ENCODE results near the gene TAOK3.

The TAOK3 gene

GRCh38 chr12:118237052-118237665 lies 135.5 kb downstream of the TAOK3 start:
- Histone ChIP-seq H3K4me3 (ENCODE audit: low read length in 2 of 2) (no peak overlapping the region), H3K36me3 (ENCODE audit: control insufficient read depth in 2 of 2, insufficient read depth in 2 of 2, low read length in 2 of 2) (peaks cover 22 to 26% of the 10 kb centered on the region in 2 donors), H3K9me3 (ENCODE audit: control insufficient read depth in 2 of 2, low read length in 2 of 2) (no peaks in the 10 kb centered on the region), H3K27me3 (ENCODE audit: control insufficient read depth in 2 of 2, insufficient read depth in 2 of 2, low read length in 2 of 2) (no peaks in the 10 kb centered on the region), H3K9ac (ENCODE audit: low read depth in 1 of 2, low read length in 2 of 2) (no peak overlapping the region), H3K4me1 (ENCODE audit: control insufficient read depth in 2 of 2, insufficient read depth in 2 of 2, low read length in 2 of 2) (no peaks in the 10 kb centered on the region), H3K27ac (ENCODE audit: low read depth in 2 of 2, low read length in 2 of 2) (no peak overlapping the region)

DNA sequence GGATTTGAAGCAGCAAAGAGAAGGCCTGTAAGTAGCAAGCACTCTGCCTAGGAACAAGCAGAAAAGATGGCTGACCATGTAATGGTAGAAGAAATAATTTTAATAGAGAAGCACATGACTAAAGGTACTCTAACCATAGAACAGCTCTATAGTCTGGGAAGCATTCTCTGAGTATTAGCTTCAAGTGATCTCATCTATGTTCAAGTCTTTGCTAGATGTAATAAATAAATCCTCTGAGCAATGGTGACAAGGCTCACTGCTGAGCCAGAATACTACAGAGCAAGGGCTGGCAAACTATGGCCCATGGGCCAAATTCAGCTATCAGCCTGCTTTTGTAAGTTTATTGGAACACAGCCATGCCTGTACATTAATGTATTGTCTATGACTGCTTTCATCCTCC lies 152.0 kb downstream of the TAOK3 start:
- Histone ChIP-seq H3K4me1 (ENCODE audit: control insufficient read depth in 2 of 2, insufficient read depth in 2 of 2, low read length in 2 of 2) (no peaks in the 10 kb centered on the region), H3K9ac (ENCODE audit: low read depth in 1 of 2, low read length in 2 of 2) (no peak overlapping the region), H3K27me3 (ENCODE audit: control insufficient read depth in 2 of 2, insufficient read depth in 2 of 2, low read length in 2 of 2) (no peaks in the 10 kb centered on the region), H3K9me3 (ENCODE audit: control insufficient read depth in 2 of 2, low read length in 2 of 2) (no peaks in the 10 kb centered on the region), H3K4me3 (ENCODE audit: low read length in 2 of 2) (no peak overlapping the region), H3K36me3 (ENCODE audit: control insufficient read depth in 2 of 2, insufficient read depth in 2 of 2, low read length in 2 of 2) (peaks cover 0 to 5% of the 10 kb centered on the region in 2 donors), H3K27ac (ENCODE audit: low read depth in 2 of 2, low read length in 2 of 2) (no peak overlapping the region)

DNA sequence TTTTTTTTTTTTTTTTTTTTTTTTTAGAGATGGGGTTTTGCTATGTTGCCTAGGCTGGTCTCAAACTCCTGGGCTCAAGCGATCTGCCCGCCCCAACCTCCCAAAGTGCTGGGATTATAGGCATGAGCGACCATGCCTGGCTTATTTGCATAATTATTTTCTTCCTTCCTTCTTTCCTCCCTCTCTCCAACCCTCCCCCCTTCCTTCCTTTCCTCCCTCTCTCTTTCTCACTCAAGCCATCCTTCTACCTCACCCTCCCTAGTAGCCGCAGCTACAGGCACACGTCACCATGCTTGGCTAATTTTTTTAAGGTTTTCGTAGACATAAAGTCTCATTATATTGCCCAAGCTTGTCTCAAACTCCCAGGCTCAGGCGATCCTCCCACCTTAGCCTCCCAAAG lies 152.9 kb downstream of the TAOK3 start:
- no peak overlapping the region for H3K4me3 ChIP-seq (ENCODE audit: low read length in 2 of 2)
- H3K36me3 ChIP-seq (ENCODE audit: control insufficient read depth in 2 of 2, insufficient read depth in 2 of 2, low read length in 2 of 2) = peaks cover 0 to 4% of the 10 kb centered on the region in 2 donors
- H3K27me3 ChIP-seq (ENCODE audit: control insufficient read depth in 2 of 2, insufficient read depth in 2 of 2, low read length in 2 of 2) = no peaks in the 10 kb centered on the region
- H3K9ac ChIP-seq (ENCODE audit: low read depth in 1 of 2, low read length in 2 of 2) = no peak overlapping the region
- H3K4me1 ChIP-seq (ENCODE audit: control insufficient read depth in 2 of 2, insufficient read depth in 2 of 2, low read length in 2 of 2) = no peaks in the 10 kb centered on the region
- no peak overlapping the region for H3K27ac ChIP-seq (ENCODE audit: low read depth in 2 of 2, low read length in 2 of 2)
- no peaks in the 10 kb centered on the region for H3K9me3 ChIP-seq (ENCODE audit: control insufficient read depth in 2 of 2, low read length in 2 of 2)

GRCh38 chr12:118219106-118219505 lies 153.6 kb downstream of the TAOK3 start:
- Histone ChIP-seq H3K9ac (ENCODE audit: low read depth in 1 of 2, low read length in 2 of 2) (no peak overlapping the region), H3K27ac (ENCODE audit: low read depth in 2 of 2, low read length in 2 of 2) (no peak overlapping the region), H3K4me3 (ENCODE audit: low read length in 2 of 2) (no peak overlapping the region), H3K36me3 (ENCODE audit: control insufficient read depth in 2 of 2, insufficient read depth in 2 of 2, low read length in 2 of 2) (peaks cover 0 to 2% of the 10 kb centered on the region in 2 donors), H3K9me3 (ENCODE audit: control insufficient read depth in 2 of 2, low read length in 2 of 2) (no peaks in the 10 kb centered on the region), H3K27me3 (ENCODE audit: control insufficient read depth in 2 of 2, insufficient read depth in 2 of 2, low read length in 2 of 2) (no peaks in the 10 kb centered on the region), H3K4me1 (ENCODE audit: control insufficient read depth in 2 of 2, insufficient read depth in 2 of 2, low read length in 2 of 2) (no peaks in the 10 kb centered on the region)

GRCh38 chr12:118213452-118213851 lies 159.3 kb downstream of the TAOK3 start:
- Histone ChIP-seq H3K9me3 (ENCODE audit: control insufficient read depth in 2 of 2, low read length in 2 of 2) (no peaks in the 10 kb centered on the region), H3K4me3 (ENCODE audit: low read length in 2 of 2) (no peak overlapping the region), H3K27ac (ENCODE audit: low read depth in 2 of 2, low read length in 2 of 2) (no peak overlapping the region), H3K9ac (ENCODE audit: low read depth in 1 of 2, low read length in 2 of 2) (no peak overlapping the region), H3K4me1 (ENCODE audit: control insufficient read depth in 2 of 2, insufficient read depth in 2 of 2, low read length in 2 of 2) (no peaks in the 10 kb centered on the region), H3K36me3 (ENCODE audit: control insufficient read depth in 2 of 2, insufficient read depth in 2 of 2, low read length in 2 of 2) (peaks cover 4 to 23% of the 10 kb centered on the region in 2 donors), H3K27me3 (ENCODE audit: control insufficient read depth in 2 of 2, insufficient read depth in 2 of 2, low read length in 2 of 2) (no peaks in the 10 kb centered on the region)

DNA sequence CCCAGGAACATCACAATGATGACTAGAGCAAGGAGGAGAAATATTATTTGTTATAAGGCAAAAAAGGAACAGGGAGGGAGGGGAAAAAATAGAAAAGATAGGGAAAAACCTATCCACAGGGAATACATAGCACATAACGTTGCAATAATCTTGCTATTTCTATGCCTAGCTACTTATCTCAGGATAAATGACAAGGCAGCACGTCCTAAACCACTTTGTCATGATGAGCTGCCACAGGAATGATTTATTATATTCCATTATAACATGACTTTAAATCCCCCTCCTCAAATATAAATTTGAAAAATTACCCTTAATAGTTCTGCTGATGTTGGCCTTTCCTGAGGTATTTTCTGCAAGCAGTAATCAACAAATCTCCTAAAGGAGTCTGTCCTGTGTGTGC lies 160.1 kb downstream of the TAOK3 start:
- Histone ChIP-seq H3K36me3 (ENCODE audit: control insufficient read depth in 2 of 2, insufficient read depth in 2 of 2, low read length in 2 of 2) (peaks cover 4 to 23% of the 10 kb centered on the region in 2 donors), H3K4me3 (ENCODE audit: low read length in 2 of 2) (no peak overlapping the region), H3K9me3 (ENCODE audit: control insufficient read depth in 2 of 2, low read length in 2 of 2) (no peaks in the 10 kb centered on the region), H3K4me1 (ENCODE audit: control insufficient read depth in 2 of 2, insufficient read depth in 2 of 2, low read length in 2 of 2) (no peaks in the 10 kb centered on the region), H3K9ac (ENCODE audit: low read depth in 1 of 2, low read length in 2 of 2) (no peak overlapping the region), H3K27ac (ENCODE audit: low read depth in 2 of 2, low read length in 2 of 2) (no peak overlapping the region), H3K27me3 (ENCODE audit: control insufficient read depth in 2 of 2, insufficient read depth in 2 of 2, low read length in 2 of 2) (no peaks in the 10 kb centered on the region)

DNA sequence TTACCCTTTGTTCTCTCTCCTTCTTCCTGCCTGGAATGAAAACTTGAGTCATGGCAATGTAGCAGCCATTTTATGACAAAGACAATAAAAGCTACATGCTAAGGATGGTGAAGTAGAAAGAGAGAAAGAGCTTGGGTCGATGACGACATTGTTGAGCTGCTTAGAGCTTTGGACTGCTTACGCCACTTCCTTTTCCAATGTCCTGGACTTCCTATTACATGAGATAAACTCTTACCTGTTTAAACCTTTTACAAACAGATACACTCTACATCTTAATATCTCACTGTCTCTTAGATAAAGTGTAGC lies 166.6 kb downstream of the TAOK3 start:
- Histone ChIP-seq H3K27me3 (ENCODE audit: control insufficient read depth in 2 of 2, insufficient read depth in 2 of 2, low read length in 2 of 2) (no peaks in the 10 kb centered on the region), H3K9me3 (ENCODE audit: control insufficient read depth in 2 of 2, low read length in 2 of 2) (no peaks in the 10 kb centered on the region), H3K36me3 (ENCODE audit: control insufficient read depth in 2 of 2, insufficient read depth in 2 of 2, low read length in 2 of 2) (peaks cover 11 to 15% of the 10 kb centered on the region in 2 donors), H3K4me1 (ENCODE audit: control insufficient read depth in 2 of 2, insufficient read depth in 2 of 2, low read length in 2 of 2) (peaks cover 0 to 4% of the 10 kb centered on the region in 2 donors), H3K9ac (ENCODE audit: low read depth in 1 of 2, low read length in 2 of 2) (no peak overlapping the region), H3K4me3 (ENCODE audit: low read length in 2 of 2) (no peak overlapping the region), H3K27ac (ENCODE audit: low read depth in 2 of 2, low read length in 2 of 2) (peak overlapping the region in 1 of 2 donors; percentile 48)

DNA sequence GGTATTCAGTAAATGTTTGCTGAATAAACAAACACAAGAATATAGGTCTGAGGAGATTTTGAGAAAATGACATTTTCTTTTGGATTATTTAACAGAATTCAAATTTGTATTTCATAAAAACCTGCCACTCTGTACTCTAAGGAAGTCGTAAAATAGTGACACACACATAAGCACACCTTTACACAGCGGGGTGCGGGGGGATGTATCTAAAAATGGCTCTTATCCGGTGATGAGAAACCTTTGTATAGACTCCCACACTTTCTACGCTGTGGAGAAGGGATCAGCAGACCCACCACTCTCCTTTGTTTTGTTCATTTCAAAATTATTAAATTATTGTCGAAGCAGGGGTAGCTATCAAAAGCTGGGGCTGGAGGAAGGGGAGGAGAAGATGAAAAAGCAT lies 178.7 kb downstream of the TAOK3 start:
- Histone ChIP-seq H3K4me1 (ENCODE audit: control insufficient read depth in 2 of 2, insufficient read depth in 2 of 2, low read length in 2 of 2) (no peaks in the 10 kb centered on the region), H3K4me3 (ENCODE audit: low read length in 2 of 2) (no peak overlapping the region), H3K27me3 (ENCODE audit: control insufficient read depth in 2 of 2, insufficient read depth in 2 of 2, low read length in 2 of 2) (no peaks in the 10 kb centered on the region), H3K9ac (ENCODE audit: low read depth in 1 of 2, low read length in 2 of 2) (no peak overlapping the region), H3K27ac (ENCODE audit: low read depth in 2 of 2, low read length in 2 of 2) (no peak overlapping the region), H3K9me3 (ENCODE audit: control insufficient read depth in 2 of 2, low read length in 2 of 2) (no peaks in the 10 kb centered on the region), H3K36me3 (ENCODE audit: control insufficient read depth in 2 of 2, insufficient read depth in 2 of 2, low read length in 2 of 2) (peaks cover 21 to 25% of the 10 kb centered on the region in 2 donors)

DNA sequence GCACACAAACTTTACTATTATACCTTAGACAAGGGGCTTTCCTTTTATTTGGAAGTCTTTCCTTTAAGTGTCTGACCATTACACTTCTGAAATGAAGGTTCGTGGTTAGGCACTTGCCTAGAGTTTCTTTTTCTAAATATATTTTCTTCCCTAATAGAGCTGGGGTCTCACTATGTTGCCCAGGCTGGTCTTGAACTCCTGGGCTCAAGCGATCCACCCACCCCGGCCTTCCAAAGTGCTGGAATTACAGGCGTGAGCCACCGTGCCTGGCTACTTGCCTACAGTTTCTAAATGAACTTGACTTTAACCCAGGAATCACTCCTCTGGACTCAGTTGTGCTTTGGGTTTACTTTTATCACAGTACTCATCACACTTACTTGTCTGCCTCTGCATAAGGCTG lies 179.2 kb downstream of the TAOK3 start:
- no peak overlapping the region for H3K9ac ChIP-seq (ENCODE audit: low read depth in 1 of 2, low read length in 2 of 2)
- no peak overlapping the region for H3K27ac ChIP-seq (ENCODE audit: low read depth in 2 of 2, low read length in 2 of 2)
- H3K27me3 ChIP-seq (ENCODE audit: control insufficient read depth in 2 of 2, insufficient read depth in 2 of 2, low read length in 2 of 2) = no peaks in the 10 kb centered on the region
- no peak overlapping the region for H3K4me3 ChIP-seq (ENCODE audit: low read length in 2 of 2)
- H3K9me3 ChIP-seq (ENCODE audit: control insufficient read depth in 2 of 2, low read length in 2 of 2) = no peaks in the 10 kb centered on the region
- peaks cover 16 to 26% of the 10 kb centered on the region in 2 donors for H3K36me3 ChIP-seq (ENCODE audit: control insufficient read depth in 2 of 2, insufficient read depth in 2 of 2, low read length in 2 of 2)
- H3K4me1 ChIP-seq (ENCODE audit: control insufficient read depth in 2 of 2, insufficient read depth in 2 of 2, low read length in 2 of 2) = no peaks in the 10 kb centered on the region

GRCh38 chr12:118190266-118190665 lies 182.4 kb downstream of the TAOK3 start:
- no peaks in the 10 kb centered on the region for H3K27me3 ChIP-seq (ENCODE audit: control insufficient read depth in 2 of 2, insufficient read depth in 2 of 2, low read length in 2 of 2)
- no peaks in the 10 kb centered on the region for H3K9me3 ChIP-seq (ENCODE audit: control insufficient read depth in 2 of 2, low read length in 2 of 2)
- H3K36me3 ChIP-seq (ENCODE audit: control insufficient read depth in 2 of 2, insufficient read depth in 2 of 2, low read length in 2 of 2) = peaks cover 17 to 26% of the 10 kb centered on the region in 2 donors
- peak overlapping the region in 1 of 2 donors; percentile 25 for H3K27ac ChIP-seq (ENCODE audit: low read depth in 2 of 2, low read length in 2 of 2)
- peak overlapping the region; percentile 19 to 38 for H3K4me3 ChIP-seq (ENCODE audit: low read length in 2 of 2)
- no peak overlapping the region for H3K9ac ChIP-seq (ENCODE audit: low read depth in 1 of 2, low read length in 2 of 2)
- no peaks in the 10 kb centered on the region for H3K4me1 ChIP-seq (ENCODE audit: control insufficient read depth in 2 of 2, insufficient read depth in 2 of 2, low read length in 2 of 2)
